H9 (cell line): ENCODE results near the gene TMEM119. TPM values are rescaled to one million over a fixed set of nuclear protein-coding genes. Genes with fewer than 3 reads are reported as not detected.

Experiments
- DNase-seq: peaks from one replicate; pipeline ENCODE4 v3.0.0-alpha.2; 2017
- H2AFZ ChIP-seq: one replicate; pipeline ENCODE4 v1.6.1; 2013; ENCODE audit warnings: mild to moderate bottlenecking, low read length, control low read depth, moderate library complexity
- H2AK5ac ChIP-seq: 2 replicates; pipeline ENCODE4 v1.6.1; 2013; ENCODE audit warnings: low read length, control low read depth, mixed read lengths; ENCODE audit not compliant: insufficient read length
- H2BK120ac ChIP-seq: one replicate; pipeline ENCODE4 v1.6.1; 2013; ENCODE audit warnings: low read depth, mild to moderate bottlenecking, low read length, control low read depth, inconsistent platforms; ENCODE audit not compliant: poor library complexity, severe bottlenecking
- H2BK12ac ChIP-seq: 2 replicates; pipeline ENCODE4 v1.6.1; 2013; ENCODE audit warnings: low read length, control low read depth, mixed read lengths, low read depth; ENCODE audit not compliant: insufficient read length
- H2BK15ac ChIP-seq: 2 replicates; pipeline ENCODE4 v1.6.1; 2013; ENCODE audit warnings: low read depth, low read length, control low read depth
- H2BK20ac ChIP-seq: one replicate; pipeline ENCODE4 v1.6.1; 2013; ENCODE audit warnings: low read depth, mild to moderate bottlenecking, low read length, control low read depth, inconsistent platforms; ENCODE audit not compliant: poor library complexity, severe bottlenecking
- H2BK5ac ChIP-seq: 2 replicates; pipeline ENCODE4 v1.6.1; 2013; ENCODE audit warnings: low read length, control low read depth, mixed read lengths; ENCODE audit not compliant: insufficient read length
- H3K14ac ChIP-seq: 2 replicates; pipeline ENCODE4 v1.6.1; 2013; ENCODE audit warnings: low read length, control low read depth; ENCODE audit not compliant: insufficient read depth
- H3K18ac ChIP-seq: 2 replicates; pipeline ENCODE4 v1.6.1; 2013; ENCODE audit warnings: low read depth, mild to moderate bottlenecking, mixed read lengths, low read length, control low read depth; ENCODE audit not compliant: insufficient read length
- H3K23ac ChIP-seq: 2 replicates; pipeline ENCODE4 v1.6.1; 2013; ENCODE audit warnings: low read length, control low read depth, mixed read lengths, low read depth; ENCODE audit not compliant: insufficient read length
- H3K23me2 ChIP-seq: 2 replicates; pipeline ENCODE4 v1.6.1; 2013; ENCODE audit warnings: low read depth, mild to moderate bottlenecking, mixed read lengths, low read length, control low read depth; ENCODE audit not compliant: insufficient read length, poor library complexity, severe bottlenecking
- H3K27ac ChIP-seq: 2 replicates; pipeline ENCODE4 v1.5.1; 2013; ENCODE audit warnings: low read length, control low read depth, mixed read lengths, low read depth; ENCODE audit not compliant: insufficient read length
- H3K27me3 ChIP-seq: 2 replicates; pipeline ENCODE4 v1.6.1; 2013; ENCODE audit warnings: low read length, control low read depth, inconsistent platforms; ENCODE audit not compliant: insufficient read depth
- H3K4ac ChIP-seq: 2 replicates; pipeline ENCODE4 v1.6.1; 2013; ENCODE audit warnings: low read depth, mild to moderate bottlenecking, control low read depth, inconsistent platforms, low read length, moderate library complexity
- H3K4me1 ChIP-seq: 2 replicates; pipeline ENCODE4 v1.6.1; 2013; ENCODE audit warnings: low read length, control low read depth, inconsistent platforms; ENCODE audit not compliant: insufficient read depth
- H3K4me2 ChIP-seq: 2 replicates; pipeline ENCODE4 v1.6.1; 2013; ENCODE audit warnings: low read length, control low read depth, mixed read lengths; ENCODE audit not compliant: insufficient read length, insufficient read depth
- H3K56ac ChIP-seq: 2 replicates; pipeline ENCODE4 v1.6.1; 2013; ENCODE audit warnings: low read depth, mild to moderate bottlenecking, mixed read lengths, low read length, control low read depth; ENCODE audit not compliant: insufficient read length
- H3K79me1 ChIP-seq: 2 replicates; pipeline ENCODE4 v1.6.1; 2013; ENCODE audit warnings: low read depth, mild to moderate bottlenecking, moderate library complexity, low read length, control low read depth, inconsistent platforms; ENCODE audit not compliant: insufficient read depth, poor library complexity, severe bottlenecking
- H3K79me2 ChIP-seq: 2 replicates; pipeline ENCODE4 v1.6.1; 2013; ENCODE audit warnings: low read length, control low read depth, inconsistent platforms; ENCODE audit not compliant: insufficient read depth
- H3K9ac ChIP-seq: 2 replicates; pipeline ENCODE4 v1.6.1; 2013; ENCODE audit warnings: low read length, control low read depth, mixed read lengths; ENCODE audit not compliant: insufficient read length; ENCODE audit errors: extremely low read depth
- H3K9me3 ChIP-seq: one replicate; pipeline ENCODE4 v1.6.1; 2013; ENCODE audit warnings: low read depth, low read length, inconsistent platforms; ENCODE audit not compliant: control insufficient read depth
- H3T11ph ChIP-seq: one replicate; pipeline ENCODE4 v1.6.1; 2013; ENCODE audit warnings: mild to moderate bottlenecking, low read length, control low read depth, inconsistent platforms
- H4K20me1 ChIP-seq: one replicate; pipeline ENCODE4 v1.6.1; 2013; ENCODE audit not compliant: control insufficient read depth, insufficient read length, insufficient read depth
- H4K5ac ChIP-seq: 2 replicates; pipeline ENCODE4 v1.6.1; 2013; ENCODE audit warnings: low read depth, mild to moderate bottlenecking, mixed read lengths, low read length, control low read depth; ENCODE audit not compliant: insufficient read length
- H4K8ac ChIP-seq: replicated peaks from 2 replicates; pipeline ENCODE4 v1.6.1; 2013; ENCODE audit warnings: low read length, control low read depth, mixed read lengths, low read depth; ENCODE audit not compliant: insufficient read length
- H4K91ac ChIP-seq: 2 replicates; pipeline ENCODE4 v1.6.1; 2013; ENCODE audit warnings: low read depth, mild to moderate bottlenecking, moderate library complexity, mixed read lengths, low read length, control low read depth; ENCODE audit not compliant: insufficient read length
- H3K27ac Mint-ChIP-seq, 3 experiments: 2 replicates in 2 of 3; 3 replicates in 1 of 3; pipeline ENCODE4 v1.8.0; 2020 to 2021; ENCODE audit warnings: mixed read lengths in 3 of 3, mild to moderate bottlenecking in 1 of 3, moderate library complexity in 1 of 3
- H3K27me3 Mint-ChIP-seq: 2 replicates; pipeline ENCODE4 v1.8.0; 2021; ENCODE audit warnings: low read depth, mild to moderate bottlenecking, moderate library complexity, mixed read lengths
- H3K36me3 Mint-ChIP-seq, 3 experiments: 2 replicates in 2 of 3; 3 replicates in 1 of 3; pipeline ENCODE4 v1.8.0; 2020 to 2021; ENCODE audit warnings: low read depth in 3 of 3, mixed read lengths in 3 of 3; ENCODE audit not compliant: insufficient read depth in 1 of 3
- H3K4me1 Mint-ChIP-seq, 2 experiments: 2 replicates each; pipeline ENCODE4 v1.8.0; 2020; ENCODE audit warnings: mixed read lengths in 2 of 2
- H3K4me3 Mint-ChIP-seq, 2 experiments: 2 replicates in 1 of 2; 3 replicates in 1 of 2; pipeline ENCODE4 v1.8.0; 2020 to 2021; ENCODE audit warnings: mild to moderate bottlenecking in 2 of 2, mixed read lengths in 2 of 2, moderate library complexity in 1 of 2
- H3K9me3 Mint-ChIP-seq, 2 experiments: 2 replicates in 1 of 2; 3 replicates in 1 of 2; pipeline ENCODE4 v1.8.0; 2020; ENCODE audit warnings: mild to moderate bottlenecking in 2 of 2, mixed read lengths in 2 of 2, moderate library complexity in 1 of 2
- WGBS: extraction: QIAGEN DNeasy Blood & Tissue Kit; methylation state at CpG from one replicate; pipeline ENCODE4 v1.1.7; 2013; ENCODE audit warnings: missing lambda C conversion rate, low lambda C conversion rate, mixed read lengths; ENCODE audit not compliant: insufficient read length; ENCODE audit errors: extremely low coverage; 5-methylcytosine and 5-hydroxymethylcytosine counted together
- total RNA-seq: library from RNA; stranded (reverse); gene quantifications from 2 replicates; pipeline ENCODE4 v1.2.1, GENCODE V29; 2021
- TF ChIP-seq, protein P1 (sequence below): fragments of 200-600 bp; sonication (generic); conservative IDR thresholded peaks from 3 replicates; pipeline ENCODE4 v1.8.0; 2021; ENCODE audit warnings: antibody characterized with exemption, mild to moderate bottlenecking

TMEM119 gene
- total RNA-seq, 1 experiment from 2014 or later = not detected

- TF ChIP-seq, protein P1, sequence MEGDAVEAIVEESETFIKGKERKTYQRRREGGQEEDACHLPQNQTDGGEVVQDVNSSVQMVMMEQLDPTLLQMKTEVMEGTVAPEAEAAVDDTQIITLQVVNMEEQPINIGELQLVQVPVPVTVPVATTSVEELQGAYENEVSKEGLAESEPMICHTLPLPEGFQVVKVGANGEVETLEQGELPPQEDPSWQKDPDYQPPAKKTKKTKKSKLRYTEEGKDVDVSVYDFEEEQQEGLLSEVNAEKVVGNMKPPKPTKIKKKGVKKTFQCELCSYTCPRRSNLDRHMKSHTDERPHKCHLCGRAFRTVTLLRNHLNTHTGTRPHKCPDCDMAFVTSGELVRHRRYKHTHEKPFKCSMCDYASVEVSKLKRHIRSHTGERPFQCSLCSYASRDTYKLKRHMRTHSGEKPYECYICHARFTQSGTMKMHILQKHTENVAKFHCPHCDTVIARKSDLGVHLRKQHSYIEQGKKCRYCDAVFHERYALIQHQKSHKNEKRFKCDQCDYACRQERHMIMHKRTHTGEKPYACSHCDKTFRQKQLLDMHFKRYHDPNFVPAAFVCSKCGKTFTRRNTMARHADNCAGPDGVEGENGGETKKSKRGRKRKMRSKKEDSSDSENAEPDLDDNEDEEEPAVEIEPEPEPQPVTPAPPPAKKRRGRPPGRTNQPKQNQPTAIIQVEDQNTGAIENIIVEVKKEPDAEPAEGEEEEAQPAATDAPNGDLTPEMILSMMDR = peak; percentile 12; the same call in 1 of the 3 replicates
- H3K27ac Mint-ChIP-seq = no peak overlapping the region
- no peaks in the 10 kb centered on the region for H3K79me1 ChIP-seq
- H2BK12ac ChIP-seq = no peak overlapping the region
- no peak overlapping the region for H2AFZ ChIP-seq
- H3K27me3 ChIP-seq = no peaks in the 10 kb centered on the region
- H3K4ac ChIP-seq = no peak overlapping the region
- peaks cover 0 to 3% of the 10 kb centered on the region in 2 experiments; a peak in 2 of 5 replicates for H3K9me3 Mint-ChIP-seq
- H3K23ac ChIP-seq = no peak overlapping the region
- H3K4me3 Mint-ChIP-seq = peak overlapping the region in 1 of 2 experiments; percentile 100; a peak in 3 of 5 replicates
- no peaks in the 10 kb centered on the region for H4K20me1 ChIP-seq
- peaks cover 22% of the 10 kb centered on the region in 2 experiments for H3K4me1 Mint-ChIP-seq
- no CpG with 5 or more reads among the region's 1 CpG for WGBS
- H2BK20ac ChIP-seq = no peak overlapping the region
- H3K27ac ChIP-seq = no peak overlapping the region
- H3K23me2 ChIP-seq = peaks cover 18% of the 10 kb centered on the region
- no peak overlapping the region for H2AK5ac ChIP-seq
- no peak overlapping the region for H4K8ac ChIP-seq
- no peak overlapping the region for H2BK15ac ChIP-seq
- H3K9me3 ChIP-seq = no peaks in the 10 kb centered on the region
- no peak overlapping the region for H4K91ac ChIP-seq
- H4K5ac ChIP-seq = no peak overlapping the region
- H3K18ac ChIP-seq = no peak overlapping the region
- H3T11ph ChIP-seq = no peak overlapping the region
- H3K56ac ChIP-seq = no peak overlapping the region
- H3K4me2 ChIP-seq = peak overlapping the region; percentile 96
- peaks cover 16 to 62% (median 61%) of the 10 kb centered on the region in 3 experiments; a peak in 6 of 7 replicates for H3K36me3 Mint-ChIP-seq
- DNase-seq = no peak
- no peak overlapping the region for H3K14ac ChIP-seq
- peaks cover 2% of the 10 kb centered on the region; the same call in 1 of the 2 replicates for H3K4me1 ChIP-seq
- H3K79me2 ChIP-seq = peaks cover 21% of the 10 kb centered on the region
- H3K27me3 Mint-ChIP-seq = no peaks in the 10 kb centered on the region
- no peak overlapping the region for H3K9ac ChIP-seq
- H2BK120ac ChIP-seq = no peak overlapping the region
- H2BK5ac ChIP-seq = no peak overlapping the region
Measured at GRCh38 chr12:108563804-108564151, 34.1 kb downstream of the TMEM119 start.
